Stimulated activated CD4-positive, alpha-beta T cell treated with anti-CD3 and anti-CD28 coated beads, Interleukin-1b, Interleukin-23, amount 100 ng/mL, for 4 hours (primary cell): ENCODE results near the gene HCAR1.
A peak's percentile ranks its signal among the peaks of the same experiment; 100 is the strongest.
"Not testable (repeated sequence)": the region's sequence is repeated elsewhere in the genome, so short reads cannot be mapped to it uniquely, and the experiment has no call there.

Source experiments
- DNase-seq, 2 donors: peaks; one replicate each; pipeline ENCODE4 v3.0.0-alpha.2; 2020; ENCODE audit warnings: low read depth in 2 of 2

HCAR1 gene

GRCh38 chr12:122730215-122731014, at the start of gene HCAR1:
Gene HCAR1 (minus strand): TSS chr12:122730844. CDS start chr12:122730339, 505 bp downstream.
- peak; percentile 9 to 30 for DNase-seq

GRCh38 chr12:122757568-122757967, 26.9 kb upstream of the HCAR1 start:
- no peak for DNase-seq

GRCh38 chr12:122754790-122755189, 24.1 kb upstream of the HCAR1 start:
- no peak for DNase-seq

DNA sequence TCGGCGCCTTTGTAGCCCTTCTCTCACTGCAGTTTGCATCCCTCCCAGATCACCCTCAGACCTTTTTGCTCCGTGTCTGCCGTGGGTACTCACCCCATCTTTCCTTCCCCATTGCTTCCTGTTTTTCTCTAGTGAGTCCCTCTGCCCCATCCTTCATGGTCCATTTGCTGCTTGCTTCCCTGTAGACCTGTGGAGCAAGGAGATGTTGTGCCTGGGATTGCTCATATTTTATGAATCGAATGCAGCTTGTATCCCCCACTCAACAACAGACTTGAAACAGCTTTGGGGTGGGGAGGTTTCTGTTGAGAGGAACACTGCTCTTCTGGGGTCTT, 22.6 kb upstream of the HCAR1 start:
- DNase-seq: no peak

DNA sequence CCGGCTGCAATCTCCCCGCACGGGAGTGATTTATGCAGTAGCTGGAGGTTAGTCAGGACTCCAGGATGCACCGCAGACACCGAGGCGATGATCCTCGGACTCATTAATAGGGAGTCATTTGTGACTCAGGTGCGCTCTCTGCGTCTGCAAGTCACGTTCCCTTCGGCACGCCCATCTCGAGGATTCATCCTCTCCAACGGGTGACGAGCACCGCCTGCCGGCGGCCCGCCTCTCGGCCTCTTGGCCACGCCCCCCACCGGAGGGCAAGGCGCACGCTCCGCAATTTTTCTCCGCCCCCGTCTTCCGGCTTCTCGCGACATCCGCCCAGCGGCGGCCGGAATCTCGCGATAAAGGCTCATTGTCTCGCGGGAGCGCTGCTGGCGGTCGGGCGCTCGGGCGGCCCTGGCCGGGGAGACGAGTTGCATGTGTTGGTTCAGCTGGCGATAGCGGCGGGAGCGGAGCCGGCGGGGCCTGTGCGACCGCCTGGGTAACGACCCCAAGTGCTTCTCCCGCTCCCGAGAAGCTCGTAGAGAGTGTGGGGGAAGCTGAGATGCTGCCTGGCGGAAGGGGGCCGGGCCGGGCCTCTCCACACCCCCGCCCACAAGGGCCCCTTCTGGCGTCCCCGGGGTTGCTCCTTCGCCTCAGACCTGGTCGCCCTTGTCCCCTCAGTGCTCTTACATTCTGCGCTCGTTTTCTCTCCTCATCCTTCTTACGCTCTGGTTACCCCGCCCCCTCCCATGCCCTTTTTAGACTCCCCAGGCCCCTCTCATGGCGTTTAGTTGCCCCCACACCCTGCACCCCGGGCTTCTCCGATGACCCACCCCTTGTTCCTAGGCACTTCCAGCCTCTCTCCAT, 22.0 kb upstream of the HCAR1 start, which contains the start of gene DENR:
Gene DENR (plus strand): TSS at position 361 of the 855 bp plus-strand sequence. CDS start 878 bp downstream, outside the sequence.
- peak; percentile 99 for DNase-seq

DNA sequence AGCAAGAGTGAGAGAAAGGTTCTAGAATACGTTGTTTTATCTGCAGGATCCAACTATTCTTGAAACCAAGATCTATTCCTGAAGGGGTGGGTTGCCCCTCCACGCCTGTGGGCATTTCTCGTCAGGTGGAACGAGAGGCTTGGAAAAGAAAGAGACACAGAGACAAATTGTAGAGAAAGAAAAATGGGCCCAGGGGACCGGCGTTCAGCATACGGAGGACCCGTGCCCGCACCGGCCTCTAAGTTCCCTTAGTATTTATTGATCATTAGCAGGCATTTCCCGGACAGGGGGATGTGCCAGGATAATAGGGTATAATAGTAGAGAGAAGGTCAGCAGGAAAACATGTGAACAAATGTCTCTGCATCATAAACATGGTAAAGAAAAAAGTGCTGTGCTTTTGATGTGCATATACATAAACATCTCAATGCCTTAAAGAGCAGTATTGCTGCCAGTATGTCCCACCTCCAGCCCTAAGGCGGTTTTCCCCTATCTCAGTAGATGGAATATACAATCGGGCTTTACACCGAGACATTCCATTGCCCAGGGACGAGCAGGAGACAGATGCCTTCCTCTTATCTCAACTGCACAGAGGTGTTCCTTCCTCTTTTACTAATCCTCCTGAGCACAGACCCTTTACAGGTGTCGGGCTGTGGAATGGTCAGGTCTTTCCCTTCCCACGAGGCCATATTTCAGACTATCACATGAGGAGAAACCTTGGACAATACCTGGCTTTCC, 20.3 kb upstream of the HCAR1 start:
- not testable (repeated sequence) for DNase-seq

GRCh38 chr12:122749569-122750332, 19.1 kb upstream of the HCAR1 start:
- no peak for DNase-seq

GRCh38 chr12:122747224-122748135, 16.8 kb upstream of the HCAR1 start:
- DNase-seq: no peak

GRCh38 chr12:122743895-122744525, 13.4 kb upstream of the HCAR1 start:
- DNase-seq: no peak

DNA sequence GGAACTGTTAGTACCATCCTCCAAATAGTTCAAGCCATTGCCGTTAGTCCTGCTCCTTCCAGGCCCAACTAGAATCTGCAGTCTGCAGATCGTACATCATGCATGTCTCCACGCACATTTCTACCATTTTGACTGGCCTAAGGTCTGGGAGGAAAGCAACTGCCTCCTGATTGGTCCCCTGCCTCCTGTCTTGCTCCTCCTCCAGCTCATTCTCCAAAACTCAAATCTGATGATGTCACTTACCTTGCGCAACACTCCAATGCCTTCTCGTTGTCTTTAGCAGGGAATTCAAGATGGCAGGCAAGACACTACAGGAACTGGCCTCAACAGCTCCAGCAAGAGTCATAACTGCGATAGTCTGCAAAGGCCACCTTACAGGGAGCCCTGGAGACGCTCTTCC, 9.7 kb upstream of the HCAR1 start:
- DNase-seq: no peak

DNA sequence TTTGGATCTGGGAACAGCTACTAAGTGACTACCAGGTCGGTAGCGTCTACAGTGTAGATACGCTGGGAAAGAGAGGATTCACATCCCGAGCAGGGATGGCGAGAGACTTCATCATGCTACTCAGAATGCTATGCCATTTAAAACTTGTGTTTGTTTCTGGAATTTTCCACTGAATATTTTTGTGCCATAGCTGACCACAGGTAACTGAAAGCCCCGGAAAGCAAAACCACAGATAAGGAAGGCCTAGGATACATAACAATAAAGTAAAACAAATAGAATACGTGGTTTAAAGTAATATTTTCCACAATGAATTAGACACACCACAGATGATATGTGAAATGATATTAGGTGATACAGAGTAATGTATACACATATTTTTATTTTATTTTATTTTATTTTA, 7.9 kb upstream of the HCAR1 start:
- DNase-seq: no peak

DNA sequence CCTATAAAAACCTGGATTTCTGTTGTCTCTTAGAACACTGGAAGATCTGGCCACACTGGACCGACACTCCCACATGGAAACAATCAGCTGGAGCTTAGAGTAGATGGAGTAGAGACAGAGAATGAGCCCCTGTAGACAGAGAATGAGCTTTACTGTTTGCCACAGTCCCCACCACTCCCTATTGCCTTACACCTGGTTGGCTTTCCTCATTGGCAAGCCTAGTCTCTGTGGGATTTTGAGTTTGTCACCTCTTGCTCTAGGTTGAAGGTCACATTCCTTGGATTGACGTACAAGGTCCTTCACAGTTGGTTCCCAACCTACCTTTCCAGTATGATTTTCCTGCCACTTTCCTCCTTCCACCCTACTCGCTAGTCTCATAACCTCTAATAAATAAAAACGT, 2.0 kb upstream of the HCAR1 start:
- DNase-seq: no peak

DNA sequence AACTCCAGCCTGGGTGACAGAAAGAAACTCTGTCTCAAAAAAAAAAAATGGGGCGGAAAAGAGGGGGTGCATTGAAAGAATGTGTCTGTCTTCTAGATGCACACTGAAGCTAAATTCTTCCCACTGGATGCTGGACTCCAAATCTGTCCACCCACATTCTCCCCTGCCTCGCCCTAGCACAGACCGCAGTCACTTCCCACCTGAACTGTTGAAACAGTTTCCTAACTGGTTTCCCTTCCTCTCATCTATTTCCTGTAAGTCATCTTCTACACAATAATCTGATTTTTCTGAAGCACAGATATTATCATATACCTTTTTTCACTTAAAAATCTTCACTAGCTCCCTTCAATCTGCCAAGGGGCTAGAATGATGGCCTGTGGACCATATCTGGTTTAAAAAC, 1.5 kb upstream of the HCAR1 start:
- DNase-seq: no peak

- no peak for DNase-seq
Observed at GRCh38 chr12:122729583-122730214, 945 bp downstream of the HCAR1 start.

DNA sequence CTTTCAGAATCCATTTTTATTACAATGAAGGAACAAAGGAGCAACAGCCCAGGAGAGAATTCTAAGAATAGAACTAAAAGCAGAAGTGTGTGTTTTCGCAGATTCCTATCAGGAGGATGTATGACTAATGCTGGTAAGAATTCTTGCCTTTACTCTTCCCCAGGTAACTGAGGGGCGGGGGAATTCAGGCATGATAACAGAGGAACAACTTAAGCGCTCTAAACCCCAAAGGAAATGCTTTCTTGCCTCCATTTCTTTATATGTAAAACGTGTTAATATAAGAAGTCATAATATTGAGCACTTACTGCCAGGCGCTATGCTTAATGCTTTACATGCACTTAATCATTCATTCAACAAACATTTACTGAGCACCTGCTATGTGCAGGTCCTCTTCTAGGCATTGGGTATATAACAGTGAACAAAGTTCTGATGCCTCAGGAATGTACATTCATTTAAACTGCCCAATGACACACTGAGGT, 4.5 kb downstream of the HCAR1 start:
- no peak for DNase-seq

GRCh38 chr12:122725452-122726079, 5.1 kb downstream of the HCAR1 start:
- no peak for DNase-seq

DNA sequence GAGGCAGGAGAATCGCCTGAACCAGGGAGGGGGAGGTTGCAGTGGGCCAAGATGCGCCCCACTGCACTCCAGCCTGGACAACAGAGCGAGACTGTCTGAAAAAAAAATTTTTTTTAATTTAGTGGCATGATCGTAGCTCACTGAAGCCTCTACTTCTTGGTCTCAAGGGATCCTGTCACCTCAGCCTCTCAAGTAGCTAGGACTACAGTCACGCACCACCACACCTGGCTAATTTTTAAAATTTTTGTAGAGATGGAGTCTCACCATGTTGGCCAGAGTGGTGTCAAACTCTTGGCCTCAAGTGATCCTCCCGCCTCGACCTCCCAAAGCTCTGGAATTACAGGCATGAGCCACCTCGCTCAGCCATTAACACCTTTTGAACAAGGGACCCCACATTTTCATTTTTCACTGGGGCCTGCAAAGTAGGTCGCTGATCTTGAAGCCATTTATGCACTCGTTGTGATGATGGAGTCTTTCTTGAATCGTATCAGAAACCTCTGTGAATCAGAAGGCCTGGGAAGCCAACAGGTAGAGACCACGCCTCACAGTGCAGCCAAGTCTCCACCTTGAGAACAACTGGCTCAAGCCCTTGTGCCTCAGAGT, 5.9 kb downstream of the HCAR1 start:
- no peak for DNase-seq

GRCh38 chr12:122722387-122722786, 8.3 kb downstream of the HCAR1 start:
- no peak for DNase-seq
